AG04450 (cell line): Measurements from ENCODE around the gene RANGAP1. TPM values are rescaled to one million over a fixed set of nuclear protein-coding genes. Genes with fewer than 3 reads are reported as not detected.
A peak's percentile ranks its signal among the peaks of the same experiment; 100 is the strongest.

Experiments
- CTCF ChIA-PET: fragments of 300-600, 350-600 bp; formaldehyde crosslinking; extraction: SDS; loops from one replicate; lab custom pipeline; 2022; ENCODE audit warnings: antibody characterized with exemption, inconsistent platforms; lab: Charles Lee
- POLR2A ChIA-PET: fragments of 350-600 bp; formaldehyde crosslinking; extraction: SDS; loops from one replicate; lab custom pipeline; 2021; ENCODE audit warnings: antibody characterized with exemption, inconsistent platforms; lab: Yijun Ruan, JAX
- DNase-seq: peaks from one replicate; pipeline ENCODE4 v3.0.0-alpha.2; 2011; ENCODE audit warnings: low read depth, low spot score
- H3K27ac ChIP-seq: one replicate; pipeline ENCODE4 v1.5.1; 2012; ENCODE audit warnings: low read depth, low read length, control low read depth
- H3K27me3 ChIP-seq: one replicate; pipeline ENCODE4 v1.6.0; 2012; ENCODE audit warnings: low read length; ENCODE audit not compliant: control insufficient read depth, insufficient read depth
- H3K4me3 ChIP-seq: 2 replicates; pipeline ENCODE4 v1.5.1; 2011; ENCODE audit warnings: mild to moderate bottlenecking, low read depth, low read length, control low read depth
- H3K9me3 ChIP-seq: 2 replicates; pipeline ENCODE4 v1.5.1; 2012; ENCODE audit warnings: low read length; ENCODE audit not compliant: control insufficient read depth, insufficient read depth
- CTCF ChIP-seq: IDR thresholded peaks from 2 replicates; pipeline ENCODE4 v1.5.1; 2011; ENCODE audit warnings: low read depth, low read length, control low read depth, inconsistent platforms
- polyA plus RNA-seq: library from polyadenylated mRNA; depleted of rRNA; stranded (reverse); fragments of >200 nt; gene quantifications from 2 replicates; pipeline ENCODE4 v1.2.3, GENCODE V29; 2011

Gene RANGAP1
- polyA plus RNA-seq, 1 experiment = 75.8 TPM

GRCh38 chr22:41290262-41291221, 4.6 kb upstream of the RANGAP1 start:
- CTCF ChIA-PET = no interaction called here
- peak; percentile 72 for DNase-seq
- POLR2A ChIA-PET = interaction anchor here (0.7 kb wide), 1 partner anchor 89 kb away, joined by 6 read pairs; no protein-coding TSS in a partner anchor
- H3K27ac ChIP-seq = peak overlapping the region; percentile 91
- no peak for TF ChIP-seq CTCF
- peaks cover 6% of the 10 kb centered on the region; the same call in 1 of the 2 replicates for H3K9me3 ChIP-seq
- no peaks in the 10 kb centered on the region for H3K27me3 ChIP-seq
- no peak overlapping the region for H3K4me3 ChIP-seq

- ChIA-PET CTCF (no interaction called here), POLR2A (no interaction called here)
- no peak for DNase-seq
- Histone ChIP-seq H3K27me3 (no peaks in the 10 kb centered on the region), H3K4me3 (no peak overlapping the region), H3K27ac (peak overlapping the region; percentile 91), H3K9me3 (peaks cover 6% of the 10 kb centered on the region; the same call in 1 of the 2 replicates)
- TF ChIP-seq CTCF = no peak
These were observed 3.7 kb upstream of the RANGAP1 start for GRCh38 chr22:41289671-41290070.

GRCh38 chr22:41288245-41288946, 2.4 kb upstream of the RANGAP1 start:
- peak; percentile 59 for DNase-seq
- CTCF ChIA-PET = interaction anchor here (1.6 kb wide), 1 partner anchor 13 kb away, joined by 6 read pairs; the partner anchor contains the start of gene ZC3H7B
- H3K27me3 ChIP-seq = no peaks in the 10 kb centered on the region
- TF ChIP-seq CTCF = no peak
- peak overlapping the region; percentile 93 for H3K27ac ChIP-seq
- peaks cover 4% of the 10 kb centered on the region; the same call in 1 of the 2 replicates for H3K9me3 ChIP-seq
- POLR2A ChIA-PET = interaction anchor here (0.6 to 0.7 kb wide), 2 partner anchors 14 to 20 kb away, joined by 4 to 5 read pairs; no protein-coding TSS in a partner anchor
- H3K4me3 ChIP-seq = no peak overlapping the region

GRCh38 chr22:41286639-41287091, 678 bp upstream of the RANGAP1 start:
- POLR2A ChIA-PET = interaction anchor here (0.6 to 2.1 kb wide), 9 partner anchors 15 to 572 kb away, joined by 3 to 16 read pairs (median 5); partner anchors contain the start of genes ACO2, PHF5A, TEF and TOB2
- Histone ChIP-seq H3K4me3 (peak overlapping the region; percentile 61), H3K9me3 (peaks cover 4% of the 10 kb centered on the region; the same call in 1 of the 2 replicates), H3K27ac (peak overlapping the region; percentile 53), H3K27me3 (no peaks in the 10 kb centered on the region)
- no peak for DNase-seq
- no peak for TF ChIP-seq CTCF
- CTCF ChIA-PET = interaction anchor here (0.6 to 0.7 kb wide), 2 partner anchors 15 to 365 kb away, joined by 3 read pairs; partner anchors contain the start of gene ZC3H7B
